DMS79 (cell line): ENCODE results near the gene HSD17B13.
"Not testable (repeated sequence)": the region's sequence is repeated elsewhere in the genome, so short reads cannot be mapped to it uniquely, and the experiment has no call there.

Experiments
- DNase-seq: peaks from one replicate; lab custom pipeline; 2025; lab: John Stamatoyannopoulos, UW

HSD17B13 gene

DNA sequence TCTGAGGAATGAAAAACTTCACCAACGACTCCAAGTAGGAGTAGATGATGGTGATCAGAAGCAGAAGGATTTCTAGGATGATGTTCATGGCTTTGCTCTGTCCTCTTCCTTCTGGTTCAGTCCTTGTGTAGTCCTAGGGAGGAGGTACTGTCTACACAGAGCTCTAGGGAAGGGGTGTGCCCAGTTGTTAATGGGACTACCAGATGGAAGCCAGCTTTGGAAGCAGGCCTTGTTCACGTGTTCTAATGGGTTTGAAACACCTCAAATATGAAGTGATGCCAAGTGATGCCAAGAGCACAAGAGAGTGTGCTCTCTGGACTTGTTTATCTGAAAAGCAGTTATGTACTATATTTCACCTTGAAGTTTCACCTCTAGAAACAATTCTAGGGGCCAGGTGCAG is at the start of gene HSD17B13:
TSS of gene HSD17B13 (minus strand) at position 129 of the 400 bp plus-strand sequence. CDS start at position 88, 41 bp downstream.
- DNase-seq, result no peak

DNA sequence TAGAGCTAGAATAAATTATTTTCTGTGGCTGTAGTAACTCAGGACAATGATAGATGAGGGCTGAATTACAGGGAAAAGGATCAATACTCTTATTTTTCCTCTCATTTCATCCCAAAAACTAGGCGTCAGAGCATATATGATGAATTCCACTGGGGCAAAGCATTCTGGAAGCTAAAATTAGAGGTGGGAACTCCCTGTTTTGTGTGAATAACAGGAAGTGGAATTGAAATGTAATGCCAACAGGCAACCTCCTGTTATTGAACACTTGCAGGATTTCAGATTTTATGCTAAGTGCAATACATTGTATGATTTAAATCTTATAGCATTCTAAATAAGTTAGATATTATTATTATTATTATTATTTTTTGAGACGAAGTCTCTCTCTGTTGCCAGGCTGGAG is 47.4 kb upstream of the HSD17B13 start:
- no peak for DNase-seq

- DNase-seq, result no peak
These were observed 44.0 kb upstream of the HSD17B13 start for GRCh38 chr4:87366521-87367162.

DNA sequence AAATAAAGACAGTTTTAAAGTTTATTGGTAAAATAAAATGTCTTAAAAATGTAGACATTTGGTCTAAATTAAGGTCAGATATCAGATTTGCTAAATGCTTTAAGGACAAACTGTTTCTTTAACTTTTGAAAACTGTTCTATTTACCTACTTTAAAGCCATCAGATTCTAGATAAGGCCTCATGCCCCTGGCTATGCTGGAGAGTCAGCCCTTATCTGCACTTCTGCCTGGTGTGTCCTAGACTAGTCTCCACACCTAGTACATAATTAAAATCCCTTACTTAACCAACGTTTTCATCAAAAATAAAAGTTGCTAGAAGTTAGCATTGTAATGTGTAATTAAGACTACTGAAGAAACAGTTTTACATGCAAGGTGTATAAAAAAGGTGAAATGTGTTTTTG is 42.7 kb upstream of the HSD17B13 start:
- DNase-seq, result no peak

GRCh38 chr4:87363552-87363951 is 40.9 kb upstream of the HSD17B13 start:
- DNase-seq, result no peak

DNA sequence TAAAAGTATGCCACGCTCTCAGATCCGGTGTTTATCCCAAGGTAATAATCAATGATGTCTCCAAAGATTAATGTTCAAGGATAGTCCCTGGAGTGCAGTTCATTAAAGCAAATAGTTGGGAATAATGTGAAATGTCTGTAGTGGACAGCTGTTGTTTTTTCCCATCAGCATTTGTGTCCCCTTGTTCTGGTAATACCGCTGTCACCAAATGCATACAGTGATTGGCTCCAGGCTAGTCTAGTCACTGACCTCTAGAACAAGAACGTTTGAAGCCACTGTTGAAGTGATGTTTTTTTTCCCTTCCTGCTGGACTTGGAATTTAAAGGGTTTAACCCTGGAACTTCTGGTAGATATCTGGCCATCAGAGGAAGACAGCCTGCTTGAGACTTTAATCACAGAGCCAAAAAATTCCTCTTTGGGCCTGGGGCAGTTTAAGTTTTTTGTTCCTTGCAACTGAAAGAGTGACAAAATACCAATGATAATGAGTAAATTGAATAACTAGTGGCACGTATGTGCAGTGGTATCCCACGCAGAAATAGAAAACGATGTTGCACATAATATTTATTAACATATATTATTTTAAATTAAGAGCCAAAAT is 37.8 kb upstream of the HSD17B13 start:
- DNase-seq, result no peak

- no peak for DNase-seq
These were observed 36.6 kb upstream of the HSD17B13 start for GRCh38 chr4:87359258-87359657.

GRCh38 chr4:87356832-87357526 is 34.3 kb upstream of the HSD17B13 start:
- DNase-seq, result no peak

- no peak for DNase-seq
These were observed 31.8 kb upstream of the HSD17B13 start for GRCh38 chr4:87354168-87355102.

- no peak for DNase-seq
These were observed 30.9 kb upstream of the HSD17B13 start for GRCh38 chr4:87353592-87353991.

DNA sequence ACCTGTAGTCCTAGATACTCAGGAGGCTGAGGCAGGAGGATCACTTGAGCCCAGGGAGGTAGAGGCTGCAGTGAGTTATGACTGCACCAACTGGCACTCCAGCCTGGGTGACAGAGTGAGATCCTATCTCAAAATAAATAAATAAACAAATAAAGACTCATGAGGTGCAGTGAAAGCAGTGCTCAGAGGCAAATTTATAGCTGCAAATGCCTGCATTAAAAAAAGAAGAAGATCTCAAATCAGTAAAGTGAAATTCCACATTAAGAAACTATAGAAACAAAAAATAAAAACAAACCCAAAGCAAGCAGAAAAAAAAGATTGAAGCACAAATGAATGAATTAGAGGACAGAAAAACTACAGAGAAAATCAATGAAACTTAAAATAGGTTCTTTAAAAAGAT is 22.5 kb upstream of the HSD17B13 start:
- no peak for DNase-seq

GRCh38 chr4:87342872-87343271 is 20.2 kb upstream of the HSD17B13 start:
- no peak for DNase-seq

- DNase-seq, result not testable (repeated sequence)
These were observed 19.4 kb upstream of the HSD17B13 start for GRCh38 chr4:87341954-87342635.

DNA sequence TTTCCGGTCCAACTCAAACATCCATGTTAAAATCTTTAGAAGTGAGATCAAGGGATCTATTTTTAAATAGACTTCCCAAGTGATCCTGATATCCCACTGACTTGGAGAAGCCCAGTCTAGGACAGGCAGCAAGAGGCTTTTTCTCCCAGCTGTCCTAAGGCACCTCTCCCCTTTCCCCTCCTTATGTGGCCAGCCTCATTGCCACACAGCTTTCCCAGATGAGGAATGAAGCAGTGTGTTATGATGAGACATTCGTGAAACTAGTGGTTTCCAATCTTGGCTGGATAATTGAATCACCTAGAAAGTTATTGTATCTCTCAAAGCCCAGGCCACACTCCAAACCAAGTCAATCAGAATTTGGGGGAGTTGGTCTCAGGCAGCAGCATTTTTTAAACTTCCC is 16.8 kb upstream of the HSD17B13 start:
- DNase-seq, result no peak

DNA sequence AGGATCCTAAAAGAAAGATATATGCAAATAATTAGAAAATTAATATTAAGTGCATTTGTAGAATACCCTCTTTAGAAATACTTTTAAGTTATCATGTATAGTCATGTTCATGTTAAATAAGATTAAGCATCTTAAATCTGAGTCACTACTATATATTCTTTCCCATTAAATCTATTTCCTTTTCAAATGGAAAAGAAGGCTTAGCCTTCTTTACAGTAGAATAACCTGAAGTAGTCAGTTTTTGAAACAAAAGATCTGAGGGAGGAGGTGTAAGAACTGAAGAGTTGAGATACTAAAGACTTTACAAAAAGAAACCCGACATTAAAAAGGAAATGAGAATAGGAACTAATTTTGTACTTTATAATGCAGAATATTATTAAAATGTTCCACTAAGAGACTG is 14.7 kb upstream of the HSD17B13 start:
- no peak for DNase-seq

- no peak for DNase-seq
These were observed 10.6 kb upstream of the HSD17B13 start for GRCh38 chr4:87333267-87333666.

- no peak for DNase-seq
These were observed 8.1 kb upstream of the HSD17B13 start for GRCh38 chr4:87330761-87331160.

- DNase-seq, result no peak
These were observed 4.5 kb upstream of the HSD17B13 start for GRCh38 chr4:87327136-87327535.

DNA sequence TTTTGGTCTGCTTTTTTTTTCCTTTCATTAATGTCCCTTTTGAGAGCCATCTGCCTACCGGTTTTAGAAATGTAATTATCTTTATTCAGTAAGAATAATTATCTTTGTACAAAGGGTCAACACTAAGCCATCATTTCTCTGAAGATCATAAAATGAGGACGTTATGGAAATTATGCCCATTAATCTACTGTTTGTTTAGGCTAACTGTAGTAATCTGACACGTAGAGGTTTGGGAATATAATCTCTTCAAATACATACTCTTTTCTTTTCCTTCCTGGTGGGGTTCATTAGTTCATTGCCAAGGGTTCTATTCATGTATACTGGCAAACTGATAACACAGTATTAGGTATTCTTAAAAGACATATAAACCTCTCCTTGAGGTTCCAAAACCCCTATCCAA is 3.8 kb upstream of the HSD17B13 start:
- no peak for DNase-seq

GRCh38 chr4:87321888-87322287 is 794 bp downstream of the HSD17B13 start:
- DNase-seq, result no peak

GRCh38 chr4:87317527-87317926 is 5.2 kb downstream of the HSD17B13 start:
- DNase-seq, result no peak

DNA sequence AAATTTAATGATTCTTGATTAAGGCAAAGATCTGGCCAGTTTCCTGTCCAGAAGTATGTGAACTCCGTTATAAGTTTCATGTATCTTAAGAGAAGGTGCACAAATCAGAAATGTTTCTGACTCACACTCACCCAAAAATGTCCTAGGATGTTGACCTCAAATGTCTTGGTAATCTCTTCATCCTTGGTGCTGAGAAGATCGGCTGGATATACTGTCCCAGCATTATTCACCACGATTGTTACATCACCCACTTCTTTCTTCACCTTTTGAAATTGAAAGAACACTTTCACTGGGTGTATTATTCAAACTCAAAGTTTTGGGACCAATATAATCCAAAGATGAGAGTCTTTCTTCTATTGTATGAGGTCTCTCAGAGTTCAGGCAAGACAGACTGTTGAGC is 5.7 kb downstream of the HSD17B13 start:
- no peak for DNase-seq
